Heart left ventricle (tissue), 13 donors: ENCODE results near the gene CHST5.

Experiments
- POLR2A ChIP-seq, 2 donors: fragments of 450-650 bp; IDR thresholded peaks; one replicate each; pipeline ENCODE4 v1.6.1; 2017; ENCODE audit warnings: antibody characterized with exemption in 2 of 2, mild to moderate bottlenecking in 2 of 2, moderate library complexity in 2 of 2
- TF ChIP-seq, protein P1 (sequence below), 12 donors: fragments of 200-600 bp; sonication (generic) in 4 of 12; IDR thresholded peaks; one replicate each; pipeline versions ENCODE4 v1.5.0 to v1.8.0; 2018 to 2022; ENCODE audit warnings: antibody characterized with exemption in 12 of 12, mild to moderate bottlenecking in 5 of 12
- donor health status: ischemic (EF 13 %, LVEDD 7.1; RV severe dilation, severe dysfunction).
- donor health status: DM: no; HTN: yes; CAD: no.
- donor health status: DM: no; HTN: no; CAD: no.
- donor health status: ischemic (EF 25% LVEDD 6.9; RV normal size, moderate dysfunction).
- donor health status: ischemic (EF 25% LVEDD 5.7; RV mildly dilated, moderate dysfunction).
- donor health status: ischemic (EF 35%, LVEDD 5.7; RV mildly dilated, moderate dysfunction).
- donor health status: nonischemic (EF 11% LVEDD 7.7; RV severe dilation, severe dysfunction).
- donor health status: DM: yes; HTN: yes; CAD: no.
- donor health status: PGD.
- donor health status: ischemic (EF 29% LVEDD 5.4; RV normal size, mild dysfunction).
- donor health status: nonischemic (EF 23%, LVEDD 6.1; RV moderate dilation, normal function).

DNA sequence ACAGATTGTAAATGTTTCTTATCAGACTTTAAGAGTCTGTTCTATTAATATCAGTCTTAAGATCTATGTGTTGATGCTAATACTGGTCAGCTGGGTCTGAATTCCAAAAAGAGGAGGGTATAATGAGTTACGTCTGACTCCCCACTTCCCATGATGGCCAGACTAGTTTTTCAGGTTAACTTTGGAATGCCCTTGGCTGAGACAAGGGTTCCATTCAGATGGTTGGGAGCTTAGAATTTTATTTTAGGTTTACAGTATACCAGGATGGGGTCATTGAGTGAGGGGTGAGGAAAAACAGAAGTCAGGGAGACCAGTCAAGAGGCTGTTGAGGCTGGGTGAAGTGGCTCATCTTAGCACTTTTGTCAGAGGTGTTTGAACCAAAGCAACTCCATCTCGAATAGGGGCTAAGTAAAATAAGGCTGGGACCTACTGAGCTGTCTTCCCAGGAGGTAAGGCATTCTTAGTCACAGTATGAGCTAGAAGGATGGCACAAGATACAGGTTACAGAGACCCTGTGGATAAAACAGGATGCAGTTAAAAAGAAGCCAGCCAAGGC lies 23.0 kb upstream of the CHST5 start:
- no peak for TF ChIP-seq POLR2A (IDR thresholded peaks at IDR 0.05)
- TF ChIP-seq, protein P1, sequence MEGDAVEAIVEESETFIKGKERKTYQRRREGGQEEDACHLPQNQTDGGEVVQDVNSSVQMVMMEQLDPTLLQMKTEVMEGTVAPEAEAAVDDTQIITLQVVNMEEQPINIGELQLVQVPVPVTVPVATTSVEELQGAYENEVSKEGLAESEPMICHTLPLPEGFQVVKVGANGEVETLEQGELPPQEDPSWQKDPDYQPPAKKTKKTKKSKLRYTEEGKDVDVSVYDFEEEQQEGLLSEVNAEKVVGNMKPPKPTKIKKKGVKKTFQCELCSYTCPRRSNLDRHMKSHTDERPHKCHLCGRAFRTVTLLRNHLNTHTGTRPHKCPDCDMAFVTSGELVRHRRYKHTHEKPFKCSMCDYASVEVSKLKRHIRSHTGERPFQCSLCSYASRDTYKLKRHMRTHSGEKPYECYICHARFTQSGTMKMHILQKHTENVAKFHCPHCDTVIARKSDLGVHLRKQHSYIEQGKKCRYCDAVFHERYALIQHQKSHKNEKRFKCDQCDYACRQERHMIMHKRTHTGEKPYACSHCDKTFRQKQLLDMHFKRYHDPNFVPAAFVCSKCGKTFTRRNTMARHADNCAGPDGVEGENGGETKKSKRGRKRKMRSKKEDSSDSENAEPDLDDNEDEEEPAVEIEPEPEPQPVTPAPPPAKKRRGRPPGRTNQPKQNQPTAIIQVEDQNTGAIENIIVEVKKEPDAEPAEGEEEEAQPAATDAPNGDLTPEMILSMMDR (IDR thresholded peaks at IDR 0.05), result no peak
